IPS-18c (cell line): ENCODE measurements around the gene TRIM47.

Experiments used
- H3K4me3 ChIP-seq: 2 replicates; pipeline ENCODE4 v1.7.0; 2013; ENCODE audit warnings: low read depth, mild to moderate bottlenecking, low read length, moderate library complexity; ENCODE audit not compliant: insufficient read depth
- H3K9me3 ChIP-seq: one replicate; pipeline ENCODE4 v1.6.1; 2013; ENCODE audit warnings: mild to moderate bottlenecking, low read length, moderate library complexity; ENCODE audit not compliant: control insufficient read depth, insufficient read depth

Gene TRIM47

GRCh38 chr17:75878174-75878998 lies at the start of gene TRIM47:
Gene TRIM47 (minus strand): TSS chr17:75878581. CDS start chr17:75878548, 33 bp downstream.
- H3K9me3 ChIP-seq, result no peaks in the 10 kb centered on the region
- peak within 1 kb of the TSS; percentile 61 for H3K4me3 ChIP-seq

- H3K4me3 ChIP-seq, result no peak overlapping the region
- H3K9me3 ChIP-seq, result no peaks in the 10 kb centered on the region
These were observed 49.0 kb upstream of the TRIM47 start for GRCh38 chr17:75927286-75927922.

- Histone ChIP-seq H3K9me3 (no peaks in the 10 kb centered on the region), H3K4me3 (no peak overlapping the region)
These were observed 48.1 kb upstream of the TRIM47 start for GRCh38 chr17:75926456-75926855.

GRCh38 chr17:75925912-75926311 lies 47.5 kb upstream of the TRIM47 start:
- H3K4me3 ChIP-seq, result no peak overlapping the region
- no peaks in the 10 kb centered on the region for H3K9me3 ChIP-seq

GRCh38 chr17:75925103-75925502 lies 46.7 kb upstream of the TRIM47 start:
- no peaks in the 10 kb centered on the region for H3K9me3 ChIP-seq
- no peak overlapping the region for H3K4me3 ChIP-seq

- Histone ChIP-seq H3K4me3 (no peak overlapping the region), H3K9me3 (no peaks in the 10 kb centered on the region)
These were observed 44.8 kb upstream of the TRIM47 start for GRCh38 chr17:75922963-75923874.

GRCh38 chr17:75922173-75922961 lies 44.0 kb upstream of the TRIM47 start:
- Histone ChIP-seq H3K4me3 (no peak overlapping the region), H3K9me3 (no peaks in the 10 kb centered on the region)

- Histone ChIP-seq H3K9me3 (no peaks in the 10 kb centered on the region), H3K4me3 (no peak overlapping the region)
These were observed 43.2 kb upstream of the TRIM47 start for GRCh38 chr17:75921596-75921995.

- Histone ChIP-seq H3K9me3 (no peaks in the 10 kb centered on the region), H3K4me3 (no peak overlapping the region)
These were observed 41.7 kb upstream of the TRIM47 start for GRCh38 chr17:75920045-75920560.

GRCh38 chr17:75919611-75920010 lies 41.2 kb upstream of the TRIM47 start:
- Histone ChIP-seq H3K9me3 (no peaks in the 10 kb centered on the region), H3K4me3 (no peak overlapping the region)

- no peak overlapping the region for H3K4me3 ChIP-seq
These were observed 39.6 kb upstream of the TRIM47 start for GRCh38 chr17:75917917-75918445.

GRCh38 chr17:75917141-75917916 lies 38.9 kb upstream of the TRIM47 start:
- Histone ChIP-seq H3K9me3 (no peaks in the 10 kb centered on the region), H3K4me3 (no peak overlapping the region)

More at GRCh38 chr17:75917917-75918445, 39.6 kb upstream of the TRIM47 start:
- no peaks in the 10 kb centered on the region for H3K9me3 ChIP-seq

GRCh38 chr17:75915268-75915667 lies 36.9 kb upstream of the TRIM47 start:
- Histone ChIP-seq H3K9me3 (no peaks in the 10 kb centered on the region), H3K4me3 (no peak overlapping the region)

- no peak overlapping the region for H3K4me3 ChIP-seq
- no peaks in the 10 kb centered on the region for H3K9me3 ChIP-seq
These were observed 36.4 kb upstream of the TRIM47 start for GRCh38 chr17:75914643-75915267.

- Histone ChIP-seq H3K9me3 (no peaks in the 10 kb centered on the region), H3K4me3 (no peak overlapping the region)
These were observed 35.3 kb upstream of the TRIM47 start for GRCh38 chr17:75913537-75914210.
